Activated CD4-positive, alpha-beta T cell treated with anti-CD3 and anti-CD28 coated beads, Interleukin-2, amount 10 ng/mL, durations not matched to agents 7 days and 5 days (primary cell): Measurements from ENCODE around the gene DRD2. TPM values are rescaled to one million over a fixed set of nuclear protein-coding genes. Genes with fewer than 3 reads are reported as not detected.

Experiments
- CTCF ChIA-PET: fragments of 350-600 bp; sonication (Branson Sonifier 250); formaldehyde crosslinking; loops from one replicate; lab custom pipeline; 2021; ENCODE audit warnings: antibody characterized with exemption; lab: Charles Lee
- POLR2A ChIA-PET: fragments of 350-600 bp; sonication (Branson Sonifier 250); formaldehyde crosslinking; loops from one replicate; lab custom pipeline; 2021; ENCODE audit warnings: antibody characterized with exemption; lab: Charles Lee
- DNase-seq: peaks from one replicate; pipeline ENCODE4 v3.0.0-alpha.2; 2020
- H3K27ac Mint-ChIP-seq: one replicate; pipeline ENCODE4 v1.8.0; 2021; ENCODE audit warnings: mild to moderate bottlenecking, moderate library complexity, mixed read lengths
- H3K27me3 Mint-ChIP-seq: one replicate; pipeline ENCODE4 v1.8.0; 2021; ENCODE audit warnings: mixed read lengths
- H3K36me3 Mint-ChIP-seq: one replicate; pipeline ENCODE4 v1.8.0; 2021; ENCODE audit warnings: low read depth, mixed read lengths
- H3K4me1 Mint-ChIP-seq: one replicate; pipeline ENCODE4 v1.8.0; 2021; ENCODE audit warnings: mixed read lengths
- H3K4me3 Mint-ChIP-seq: one replicate; pipeline ENCODE4 v1.8.0; 2021; ENCODE audit warnings: mild to moderate bottlenecking, moderate library complexity, mixed read lengths
- H3K9me3 Mint-ChIP-seq: one replicate; pipeline ENCODE4 v1.8.0; 2021; ENCODE audit warnings: mixed read lengths
- microRNA-seq: library from miRNA; unstranded; fragments of <30 nt; microRNA quantifications from one replicate; pipeline ENCODE4 v1.2.0, GENCODE V29; 2021; ENCODE audit warnings: borderline microRNAs expressed, borderline replicate concordance
- total RNA-seq, 2 experiments: library from RNA; stranded (reverse); gene quantifications; one replicate each; pipeline ENCODE4 v1.2.3, GENCODE V29; 2021

The DRD2 gene
- total RNA-seq, 2 experiments from 2014 or later, result not detected

DNA sequence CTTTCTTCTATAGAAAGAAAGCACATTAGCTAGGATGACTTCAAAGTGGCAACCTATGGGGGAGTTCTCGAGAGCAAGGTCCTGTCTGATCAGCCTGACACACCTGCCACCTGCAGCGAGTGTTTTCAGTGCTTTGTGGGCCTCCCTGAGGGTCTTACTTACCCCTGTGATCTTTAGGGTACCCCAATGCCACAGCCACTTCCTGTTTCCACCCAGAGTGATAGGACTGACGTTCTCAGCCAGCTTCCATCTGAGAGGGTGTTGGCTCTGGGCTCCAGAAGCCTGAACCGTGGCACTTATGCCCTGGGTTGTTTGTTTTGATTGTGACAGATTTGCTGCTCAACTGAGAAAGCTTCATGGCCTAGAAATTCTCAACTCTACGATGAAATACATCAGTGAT, 109.3 kb downstream of the DRD2 start:
- no peak for DNase-seq
- H3K4me3 Mint-ChIP-seq, result no peak overlapping the region
- H3K4me1 Mint-ChIP-seq, result peaks cover 23% of the 10 kb centered on the region
- POLR2A ChIA-PET, result interaction anchor here (0.5 kb wide), 1 partner anchor 834 kb away, joined by 3 read pairs; no protein-coding TSS in a partner anchor
- H3K27me3 Mint-ChIP-seq, result no peaks in the 10 kb centered on the region
- no peaks in the 10 kb centered on the region for H3K9me3 Mint-ChIP-seq
- H3K36me3 Mint-ChIP-seq, result no peaks in the 10 kb centered on the region
- peak overlapping the region; percentile 32 for H3K27ac Mint-ChIP-seq
- CTCF ChIA-PET, result no interaction called here

GRCh38 chr11:113363996-113364641, 111.1 kb downstream of the DRD2 start:
- Mint-ChIP-seq H3K4me1 (peaks cover 23% of the 10 kb centered on the region), H3K27ac (no peak overlapping the region), H3K27me3 (no peaks in the 10 kb centered on the region), H3K4me3 (no peak overlapping the region), H3K36me3 (peaks cover 8% of the 10 kb centered on the region), H3K9me3 (no peaks in the 10 kb centered on the region)
- DNase-seq, result no peak
- ChIA-PET POLR2A (no interaction called here), CTCF (no interaction called here)

DNA sequence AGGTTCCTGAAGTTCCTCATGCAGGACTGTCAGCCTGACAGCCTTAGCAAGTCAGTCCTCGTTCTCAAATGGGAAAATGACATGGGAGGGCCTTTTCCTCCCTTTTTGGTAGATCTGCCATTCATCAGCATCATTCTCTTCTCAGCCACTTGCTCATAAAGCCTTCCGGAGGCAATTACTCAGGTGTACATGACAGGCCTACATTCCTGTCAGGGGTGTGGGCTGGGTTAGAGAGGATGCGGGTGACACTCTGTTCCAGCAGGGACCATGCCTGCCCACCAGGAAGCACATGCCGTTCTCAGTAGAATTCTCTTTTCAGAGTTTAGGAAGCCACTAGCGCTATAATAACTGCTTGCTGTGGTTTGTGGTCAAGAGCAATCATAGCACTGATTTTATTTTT, 111.8 kb downstream of the DRD2 start:
- ChIA-PET POLR2A (no interaction called here), CTCF (no interaction called here)
- H3K4me3 Mint-ChIP-seq, result no peak overlapping the region
- H3K4me1 Mint-ChIP-seq, result peaks cover 23% of the 10 kb centered on the region
- no peak for DNase-seq
- no peaks in the 10 kb centered on the region for H3K27me3 Mint-ChIP-seq
- no peaks in the 10 kb centered on the region for H3K9me3 Mint-ChIP-seq
- no peak overlapping the region for H3K27ac Mint-ChIP-seq
- peaks cover 13% of the 10 kb centered on the region for H3K36me3 Mint-ChIP-seq

Small RNA genes within 50 kb of the gene (microRNA-seq; reads per million reads assigned to microRNA genes)
- gene MIR4301, result not detected

Other genes with a start within 250 kb of the DRD2 start
- gene TTC12, start 160.8 kb downstream of the DRD2 start, total RNA-seq, result 10 to 100 TPM; 17.1 to 21.8 TPM
- under 1 TPM in 1 of 2 experiments, not detected in 1; 0.15 TPM for gene ANKK1, start 87.6 kb downstream of the DRD2 start, total RNA-seq
- gene TMPRSS5, start 230.9 kb upstream of the DRD2 start, total RNA-seq, result under 1 TPM; 0.52 to 0.64 TPM